Activated T-helper 2 cell treated with anti-CD3 and anti-CD28 coated beads, Interferon-gamma antibody, Interleukin-2, Interleukin-4, amounts not matched to agents 10 μg/mL and 5 μg/mL and 100 μg/mL, durations not matched to agents 14 hours and 24 hours and 36 hours (primary cell): Measurements from ENCODE around the gene IL26. TPM values are rescaled to one million over a fixed set of nuclear protein-coding genes. Genes with fewer than 3 reads are reported as not detected.

Experiments
- DNase-seq: peaks from one replicate; pipeline ENCODE4 v3.0.0; 2021; ENCODE audit warnings: low spot score
- H3K27ac Mint-ChIP-seq: one replicate; pipeline ENCODE4 v1.8.0; 2021; ENCODE audit warnings: mixed read lengths
- H3K27me3 Mint-ChIP-seq: one replicate; pipeline ENCODE4 v1.8.0; 2021; ENCODE audit warnings: low read depth, mixed read lengths
- H3K36me3 Mint-ChIP-seq: one replicate; pipeline ENCODE4 v1.8.0; 2021; ENCODE audit warnings: low read depth, mixed read lengths
- H3K4me1 Mint-ChIP-seq: one replicate; pipeline ENCODE4 v1.8.0; 2021; ENCODE audit warnings: low read depth, mixed read lengths
- H3K4me3 Mint-ChIP-seq: one replicate; pipeline ENCODE4 v1.8.0; 2021; ENCODE audit warnings: low read depth, mild to moderate bottlenecking, moderate library complexity, mixed read lengths
- H3K9me3 Mint-ChIP-seq: one replicate; pipeline ENCODE4 v1.8.0; 2021; ENCODE audit warnings: mixed read lengths
- intact Hi-C: fragments of 100-400 bp; cut with micrococcal nuclease; formaldehyde crosslinking; loops from one replicate; pipeline ENCODE4 v1.15.1; 2023
- total RNA-seq: library from RNA; stranded (reverse); gene quantifications from 2 replicates; pipeline ENCODE4 v1.2.3, GENCODE V29; 2022

The IL26 gene
- 0.27 and 0.30 TPM in 2 replicates for total RNA-seq

- Mint-ChIP-seq H3K9me3 (no peaks in the 10 kb centered on the region), H3K36me3 (no peaks in the 10 kb centered on the region), H3K27ac (no peak within 1 kb of the TSS), H3K27me3 (peaks cover 39% of the 10 kb centered on the region), H3K4me3 (no peak within 1 kb of the TSS), H3K4me1 (peaks cover 29% of the 10 kb centered on the region)
- intact Hi-C loops: no loop called here
- DNase-seq: no peak
These were observed at the start of gene IL26 for GRCh38 chr12:68225576-68226476. Gene IL26, minus strand, starts transcription at chr12:68225810. Its CDS starts 54 bp downstream, at chr12:68225756.

GRCh38 chr12:68272732-68273131 lies 47.1 kb upstream of the IL26 start:
- H3K9me3 Mint-ChIP-seq: no peaks in the 10 kb centered on the region
- intact Hi-C loops: no loop called here
- H3K4me1 Mint-ChIP-seq: peaks cover 35% of the 10 kb centered on the region
- peaks cover 32% of the 10 kb centered on the region for H3K27me3 Mint-ChIP-seq
- H3K36me3 Mint-ChIP-seq: no peaks in the 10 kb centered on the region
- no peak for DNase-seq
- no peak overlapping the region for H3K4me3 Mint-ChIP-seq
- no peak overlapping the region for H3K27ac Mint-ChIP-seq

GRCh38 chr12:68271346-68271745 lies 45.7 kb upstream of the IL26 start:
- Mint-ChIP-seq H3K9me3 (no peaks in the 10 kb centered on the region), H3K4me3 (no peak overlapping the region), H3K36me3 (no peaks in the 10 kb centered on the region), H3K27ac (no peak overlapping the region), H3K4me1 (peaks cover 32% of the 10 kb centered on the region), H3K27me3 (peaks cover 32% of the 10 kb centered on the region)
- DNase-seq: no peak
- intact Hi-C loops: no loop called here

- Mint-ChIP-seq H3K4me3 (no peak overlapping the region), H3K36me3 (no peaks in the 10 kb centered on the region), H3K27ac (peak overlapping the region; percentile 40), H3K4me1 (peaks cover 28% of the 10 kb centered on the region), H3K9me3 (no peaks in the 10 kb centered on the region), H3K27me3 (peaks cover 32% of the 10 kb centered on the region)
- intact Hi-C loops: no loop called here
- no peak for DNase-seq
These were observed 44.7 kb upstream of the IL26 start for GRCh38 chr12:68270358-68270757.

- Mint-ChIP-seq H3K27ac (peak overlapping the region; percentile 40), H3K36me3 (no peaks in the 10 kb centered on the region), H3K27me3 (peaks cover 34% of the 10 kb centered on the region), H3K4me3 (no peak overlapping the region), H3K9me3 (no peaks in the 10 kb centered on the region), H3K4me1 (peaks cover 30% of the 10 kb centered on the region)
- DNase-seq: no peak
- intact Hi-C loops: loop anchor here (2.0 kb wide), 1 partner anchor 47 kb away; no protein-coding TSS in a partner anchor
These were observed 44.2 kb upstream of the IL26 start for GRCh38 chr12:68269779-68270178.

- H3K9me3 Mint-ChIP-seq: no peaks in the 10 kb centered on the region
- no peak overlapping the region for H3K27ac Mint-ChIP-seq
- H3K27me3 Mint-ChIP-seq: peaks cover 40% of the 10 kb centered on the region
- no peak for DNase-seq
- intact Hi-C loops: loop anchor here (2.0 kb wide), 1 partner anchor 46 kb away; no protein-coding TSS in a partner anchor
- no peak overlapping the region for H3K4me3 Mint-ChIP-seq
- no peaks in the 10 kb centered on the region for H3K36me3 Mint-ChIP-seq
- H3K4me1 Mint-ChIP-seq: peaks cover 30% of the 10 kb centered on the region
These were observed 43.4 kb upstream of the IL26 start for GRCh38 chr12:68268967-68269366.

- intact Hi-C loops: loop anchor here (2.0 kb wide), 1 partner anchor 45 kb away; no protein-coding TSS in a partner anchor
- Mint-ChIP-seq H3K36me3 (no peaks in the 10 kb centered on the region), H3K4me1 (peaks cover 30% of the 10 kb centered on the region), H3K4me3 (no peak overlapping the region), H3K27me3 (peaks cover 49% of the 10 kb centered on the region), H3K27ac (no peak overlapping the region), H3K9me3 (no peaks in the 10 kb centered on the region)
- no peak for DNase-seq
These were observed 42.3 kb upstream of the IL26 start for GRCh38 chr12:68267892-68268396.

- H3K27me3 Mint-ChIP-seq: peaks cover 49% of the 10 kb centered on the region
- H3K4me3 Mint-ChIP-seq: no peak overlapping the region
- DNase-seq: no peak
- peaks cover 42% of the 10 kb centered on the region for H3K4me1 Mint-ChIP-seq
- intact Hi-C loops: no loop called here
- H3K36me3 Mint-ChIP-seq: no peaks in the 10 kb centered on the region
- H3K27ac Mint-ChIP-seq: no peak overlapping the region
- no peaks in the 10 kb centered on the region for H3K9me3 Mint-ChIP-seq
These were observed 39.2 kb upstream of the IL26 start for GRCh38 chr12:68264857-68265256.

- Mint-ChIP-seq H3K27ac (no peak overlapping the region), H3K4me1 (peaks cover 43% of the 10 kb centered on the region), H3K27me3 (peaks cover 48% of the 10 kb centered on the region), H3K36me3 (no peaks in the 10 kb centered on the region), H3K9me3 (no peaks in the 10 kb centered on the region), H3K4me3 (no peak overlapping the region)
- intact Hi-C loops: no loop called here
- no peak for DNase-seq
These were observed 38.7 kb upstream of the IL26 start for GRCh38 chr12:68264158-68264855.

DNA sequence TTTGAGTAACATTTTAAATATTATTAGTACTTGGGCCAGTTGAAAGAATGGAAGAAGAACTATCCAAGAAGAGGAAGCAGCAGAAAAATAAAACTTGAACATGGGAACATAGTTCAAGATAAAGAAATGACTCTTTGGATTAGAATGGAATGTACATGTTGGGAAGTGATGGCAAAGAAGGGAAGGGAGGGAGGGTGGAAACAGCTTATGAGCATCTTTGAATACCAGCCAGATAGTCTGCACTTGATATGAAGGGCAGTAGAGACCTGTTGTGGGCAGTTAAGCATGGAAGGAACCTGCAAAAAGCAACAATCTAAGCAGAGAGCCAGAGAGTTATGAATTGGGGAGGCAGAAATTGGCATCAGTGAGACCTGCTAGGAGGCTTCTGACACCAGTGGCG lies 37.8 kb upstream of the IL26 start:
- DNase-seq: no peak
- Mint-ChIP-seq H3K27me3 (peaks cover 44% of the 10 kb centered on the region), H3K9me3 (no peaks in the 10 kb centered on the region), H3K27ac (no peak overlapping the region), H3K36me3 (no peaks in the 10 kb centered on the region), H3K4me3 (no peak overlapping the region), H3K4me1 (peaks cover 38% of the 10 kb centered on the region)
- intact Hi-C loops: no loop called here

GRCh38 chr12:68261896-68262295 lies 36.3 kb upstream of the IL26 start:
- no peak for DNase-seq
- Mint-ChIP-seq H3K4me3 (no peak overlapping the region), H3K4me1 (peaks cover 32% of the 10 kb centered on the region), H3K27me3 (peaks cover 57% of the 10 kb centered on the region), H3K27ac (no peak overlapping the region), H3K9me3 (no peaks in the 10 kb centered on the region), H3K36me3 (no peaks in the 10 kb centered on the region)
- intact Hi-C loops: loop anchor here (1.0 kb wide), 1 partner anchor 19 kb away; no protein-coding TSS in a partner anchor

DNA sequence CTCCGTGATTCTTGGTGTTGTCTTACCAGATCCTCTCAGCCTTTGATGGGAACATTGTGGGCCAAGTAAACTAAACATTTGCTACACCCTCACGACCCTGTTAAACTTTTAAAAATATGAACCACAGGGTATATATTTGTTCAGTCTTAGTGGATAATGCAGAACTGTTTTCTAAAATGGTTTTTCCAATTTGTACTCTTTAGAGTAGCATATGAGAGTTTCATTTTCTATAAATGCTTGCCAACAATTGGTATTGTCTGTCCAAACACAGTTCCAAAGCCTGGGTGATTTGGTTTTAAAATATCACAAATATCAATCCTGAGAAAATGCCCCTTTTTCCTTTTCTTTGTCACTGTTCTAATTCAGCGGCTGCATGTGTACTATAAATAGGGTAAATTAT lies 34.5 kb upstream of the IL26 start:
- H3K4me3 Mint-ChIP-seq: no peak overlapping the region
- DNase-seq: no peak
- no peak overlapping the region for H3K27ac Mint-ChIP-seq
- intact Hi-C loops: no loop called here
- H3K9me3 Mint-ChIP-seq: no peaks in the 10 kb centered on the region
- H3K36me3 Mint-ChIP-seq: no peaks in the 10 kb centered on the region
- peaks cover 58% of the 10 kb centered on the region for H3K27me3 Mint-ChIP-seq
- H3K4me1 Mint-ChIP-seq: peaks cover 29% of the 10 kb centered on the region
